HG03135 (cell line): ENCODE results near the gene FANCC.
"Not testable (repeated sequence)": the region's sequence is repeated elsewhere in the genome, so short reads cannot be mapped to it uniquely, and the experiment has no call there.

Experiments used
- ATAC-seq: cut with Tn5 transposase; IDR thresholded peaks from one replicate; pipeline ENCODE4 v1.9.1; 2021; ENCODE audit warnings: mild to moderate bottlenecking, moderate library complexity; ENCODE audit not compliant: unreplicated experiment

The FANCC gene

DNA sequence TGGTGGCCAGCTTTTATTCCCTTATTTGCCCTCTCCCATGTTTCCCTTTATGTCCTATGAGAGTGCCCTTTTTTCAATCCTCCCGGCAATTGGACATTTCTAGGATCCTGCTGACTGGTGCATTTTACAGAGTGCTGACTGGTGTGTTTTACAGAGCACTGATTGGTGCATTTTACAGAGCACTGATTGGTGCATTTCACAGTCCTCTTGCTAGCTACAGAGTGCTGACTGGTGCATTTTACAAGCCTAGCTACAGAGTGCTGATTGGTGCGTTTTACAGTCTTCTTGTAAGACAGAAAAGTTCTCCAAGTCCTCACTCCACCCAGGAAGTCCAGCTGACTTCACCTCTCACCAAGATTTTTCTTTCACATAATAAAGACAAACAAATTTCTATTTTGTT, 15.4 kb upstream of the FANCC start:
- ATAC-seq = no peak

- no peak for ATAC-seq
Measured at GRCh38 chr9:95330720-95331404, 13.4 kb upstream of the FANCC start.

DNA sequence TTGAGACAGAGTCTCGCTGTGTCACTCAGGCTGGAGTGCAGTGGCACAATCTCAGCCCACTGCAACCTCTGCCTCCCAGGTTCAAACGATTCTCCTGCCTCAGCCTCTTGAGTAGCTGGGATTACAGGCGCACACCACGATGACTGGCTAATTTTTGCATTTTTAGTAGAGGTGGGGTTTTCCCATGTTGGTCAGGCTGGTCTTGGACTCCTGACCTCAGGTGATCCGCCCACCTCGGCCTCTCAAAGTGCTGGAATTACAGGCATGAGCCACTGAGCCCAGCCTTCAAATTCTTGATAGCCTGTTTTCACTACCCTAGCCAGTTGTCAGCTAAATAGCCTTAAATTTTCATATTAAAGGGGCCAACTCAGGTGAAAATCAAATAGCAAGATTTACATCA, 11.6 kb upstream of the FANCC start:
- ATAC-seq = not testable (repeated sequence)

DNA sequence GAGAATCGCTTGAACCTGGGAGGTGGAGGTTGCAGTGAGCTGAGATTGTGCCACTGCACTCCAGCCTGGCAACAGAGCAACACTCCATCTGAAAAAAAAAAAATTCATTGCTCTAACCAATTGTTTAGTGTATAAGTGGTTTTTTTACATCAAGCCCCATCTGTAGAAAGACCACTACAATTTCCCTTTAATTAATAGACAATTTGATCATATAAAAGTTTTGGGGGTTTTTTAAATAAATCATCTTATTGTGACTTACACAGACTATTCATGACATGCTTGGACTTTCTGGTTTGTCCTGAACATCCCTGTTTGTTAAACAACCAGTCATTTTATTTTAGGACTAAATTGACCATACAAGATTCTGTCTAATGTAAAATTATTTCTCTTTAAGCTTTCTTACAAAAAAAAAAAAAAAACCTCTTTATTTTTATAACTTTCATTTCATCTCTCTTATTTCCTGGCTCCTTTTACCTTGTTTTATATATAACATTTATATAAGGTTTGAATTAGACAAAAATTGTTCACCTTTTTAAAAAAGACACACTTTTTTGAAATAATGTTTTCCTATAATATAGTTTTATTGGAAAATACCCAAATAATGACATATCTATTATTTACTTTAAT, 9.8 kb upstream of the FANCC start:
- no peak for ATAC-seq

- no peak for ATAC-seq
Measured at GRCh38 chr9:95325221-95325620, 7.7 kb upstream of the FANCC start.

GRCh38 chr9:95317893-95318211, 343 bp upstream of the FANCC start:
- no peak for ATAC-seq

DNA sequence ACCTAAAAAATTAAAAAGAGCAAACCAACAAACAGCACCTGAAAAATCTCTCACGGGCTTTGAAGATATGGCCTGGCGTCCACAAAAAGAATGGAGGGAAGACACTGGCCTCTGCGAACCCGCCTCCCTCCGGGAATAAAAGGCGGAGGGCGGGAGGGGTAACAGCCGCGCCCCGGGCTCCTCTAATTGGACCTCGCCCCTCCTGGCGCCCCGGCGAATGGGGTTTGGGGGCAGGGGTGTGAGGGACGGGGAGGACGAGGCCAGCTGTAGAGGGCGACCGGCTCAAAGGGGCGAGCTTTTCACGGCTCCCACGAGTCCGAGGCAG, 753 bp downstream of the FANCC start:
- ATAC-seq = peak; percentile 45

DNA sequence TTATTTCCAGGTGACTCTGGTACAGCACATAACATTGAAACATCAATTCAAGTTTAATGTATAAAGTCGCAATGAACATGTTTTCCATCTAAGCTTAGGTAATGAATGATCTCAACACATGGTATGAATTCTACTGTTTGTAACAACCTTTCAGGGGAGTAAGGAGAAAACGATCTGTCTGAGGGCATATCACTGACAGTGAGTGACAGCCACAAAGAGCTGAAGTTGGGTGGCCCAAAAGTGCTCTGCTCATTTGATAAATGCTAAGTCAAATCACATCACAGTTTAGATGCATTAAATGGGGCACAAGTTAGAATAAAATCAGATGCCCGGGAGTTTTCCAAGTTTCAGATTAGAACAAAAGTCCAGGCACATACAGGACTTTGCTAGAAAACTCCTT, 1.2 kb downstream of the FANCC start:
- ATAC-seq = no peak

GRCh38 chr9:95315108-95315746, 2.3 kb downstream of the FANCC start:
- ATAC-seq = no peak

DNA sequence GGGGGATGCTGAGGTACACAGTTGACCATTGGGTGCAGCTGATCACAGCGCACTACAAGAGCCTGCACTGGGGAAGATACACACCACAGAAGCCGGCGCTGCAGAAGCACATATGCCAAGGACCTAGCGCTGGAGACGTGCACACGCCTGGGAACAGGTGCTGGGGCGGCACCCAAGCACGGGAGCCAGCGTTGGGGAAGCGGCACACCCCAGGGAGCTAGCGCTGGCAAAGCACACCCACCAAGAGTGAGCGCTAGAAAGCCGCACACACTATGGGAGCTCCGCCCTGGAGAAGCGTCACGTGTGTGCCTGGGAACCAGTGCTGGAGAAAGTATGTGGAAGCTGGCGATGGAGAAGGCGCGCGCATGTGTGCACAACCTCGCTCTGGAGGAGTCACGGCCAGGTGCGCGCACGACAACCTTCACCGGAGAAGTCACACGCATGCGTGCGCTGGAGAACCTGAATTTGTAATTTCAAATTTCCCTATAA, 4.5 kb downstream of the FANCC start:
- ATAC-seq = no peak

- ATAC-seq = no peak
Measured at GRCh38 chr9:95311961-95312360, 5.5 kb downstream of the FANCC start.

DNA sequence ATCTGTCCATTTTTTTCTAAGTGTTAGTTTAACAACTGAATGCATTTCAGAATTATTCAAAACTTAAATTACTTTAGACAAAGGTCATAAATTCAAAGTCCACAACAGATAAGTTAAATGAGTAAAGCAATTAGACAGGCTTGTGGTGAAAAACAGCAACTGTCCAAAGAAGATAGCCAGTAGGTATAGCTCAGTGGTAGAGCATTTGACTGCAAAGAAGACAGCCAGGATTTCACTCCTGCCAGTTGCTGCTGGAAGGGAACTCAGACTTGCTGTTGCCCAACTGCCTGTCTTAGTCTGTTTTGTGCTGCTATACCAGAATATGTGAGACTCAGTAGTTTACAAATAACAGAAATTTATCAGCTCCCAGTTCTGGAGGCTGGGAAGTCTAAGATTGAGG, 10.0 kb downstream of the FANCC start:
- no peak for ATAC-seq

DNA sequence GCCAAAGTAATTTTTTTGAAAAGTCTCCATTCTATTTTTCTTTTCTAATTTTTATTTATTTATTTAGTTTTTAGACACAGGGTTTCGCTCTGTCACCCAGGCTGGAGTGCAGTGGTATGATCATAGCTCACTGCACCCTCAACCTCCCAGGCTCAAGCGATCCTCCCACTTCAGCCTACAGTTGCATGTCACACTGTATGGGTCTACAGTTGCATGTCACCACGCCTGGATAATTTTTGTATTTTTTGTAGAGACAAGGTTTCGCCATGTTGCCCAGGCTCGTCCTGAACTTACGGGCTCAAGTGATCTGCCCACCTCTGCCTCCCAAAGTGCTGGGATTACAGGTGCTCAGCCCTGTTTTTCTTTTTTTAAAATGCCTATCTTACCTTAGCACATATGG, 10.7 kb downstream of the FANCC start:
- ATAC-seq = no peak

DNA sequence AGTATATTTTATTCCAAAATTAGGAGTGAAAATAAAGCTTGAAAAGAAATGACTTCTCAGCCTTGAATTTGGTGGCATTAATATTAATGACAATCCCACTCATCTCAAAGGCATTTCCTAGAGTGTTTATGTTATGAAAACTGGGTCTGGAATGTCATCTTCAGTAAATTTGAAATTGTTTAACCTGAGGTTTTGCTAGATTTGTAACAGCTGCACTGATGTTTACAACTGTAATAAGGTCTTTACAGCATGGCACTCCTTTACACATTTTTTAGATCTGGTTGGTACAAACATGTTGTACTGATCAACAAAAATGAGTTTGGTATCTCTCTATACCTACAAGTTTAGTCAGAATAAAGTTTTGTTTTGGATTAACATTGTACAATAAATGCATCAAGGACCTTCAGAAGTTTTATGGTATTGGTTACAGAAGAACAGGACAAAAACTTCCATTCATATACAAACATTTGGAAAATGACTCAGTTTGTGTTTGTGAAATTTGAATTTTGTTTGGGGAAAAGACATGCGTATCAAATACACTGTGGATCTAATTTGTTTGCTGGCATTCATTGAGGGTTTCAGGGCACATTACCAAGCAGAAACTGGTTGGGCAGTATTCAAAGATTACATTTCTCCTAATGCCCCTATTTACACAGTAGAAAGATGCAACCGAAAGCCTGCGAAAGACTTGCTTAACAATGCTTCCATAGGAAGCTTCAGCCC, 11.6 kb downstream of the FANCC start:
- no peak for ATAC-seq

DNA sequence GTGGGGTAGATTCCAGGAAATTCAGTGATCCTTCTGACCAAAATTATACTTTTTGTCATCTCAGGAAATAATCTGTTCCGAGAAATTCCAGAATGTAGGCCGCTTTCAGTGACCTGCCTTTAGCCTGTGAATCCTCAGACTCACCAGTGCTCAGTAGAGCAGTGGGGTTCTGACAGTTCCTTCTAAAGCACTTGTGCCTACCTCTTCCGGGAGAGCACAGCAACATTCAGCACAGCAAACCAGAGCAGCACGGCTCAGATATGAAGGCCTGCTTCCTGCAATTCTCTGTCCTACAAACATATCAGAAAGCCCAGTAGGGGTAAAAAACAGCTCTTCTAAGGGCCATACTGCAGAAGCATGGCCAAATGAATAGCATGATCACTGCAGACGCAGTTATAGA, 15.0 kb downstream of the FANCC start:
- ATAC-seq = no peak

GRCh38 chr9:95297760-95298159, 19.7 kb downstream of the FANCC start:
- ATAC-seq = no peak

DNA sequence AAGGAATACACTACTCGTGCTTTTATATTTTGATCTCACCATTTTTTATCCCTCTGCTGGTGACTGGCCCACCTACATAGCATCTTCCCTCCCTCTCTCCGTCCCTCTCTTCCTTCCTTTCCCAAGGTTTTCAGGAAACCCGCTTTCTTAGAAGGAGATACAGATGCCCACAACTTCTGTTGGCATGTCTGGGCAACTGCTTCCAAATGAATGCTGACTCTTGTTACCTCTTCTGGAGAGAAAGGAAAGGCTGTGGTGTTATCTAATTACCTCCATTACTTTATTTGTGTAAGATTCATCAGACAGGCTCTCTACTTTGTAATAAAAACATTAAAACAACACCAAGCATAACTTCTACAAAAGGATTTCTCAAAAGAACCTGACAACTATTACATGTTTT, 20.2 kb downstream of the FANCC start:
- no peak for ATAC-seq

DNA sequence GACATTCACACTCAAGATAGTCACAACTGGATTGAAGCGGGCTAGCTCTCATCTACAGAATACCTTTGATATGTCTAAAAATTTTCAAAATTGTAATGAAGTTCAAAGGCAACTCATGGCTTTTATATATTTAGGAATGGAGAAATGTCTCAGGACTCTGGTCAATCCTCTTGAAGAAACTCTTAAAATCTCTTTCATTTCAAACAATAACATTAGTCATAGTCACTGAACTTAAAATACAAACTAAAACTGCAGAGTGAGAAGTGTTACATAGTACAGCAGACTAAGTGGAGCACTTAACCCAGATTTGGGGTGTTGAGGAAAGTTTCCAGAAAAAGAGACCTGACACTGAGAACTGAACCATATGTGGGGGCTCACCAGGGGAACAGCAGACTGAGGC, 20.7 kb downstream of the FANCC start:
- no peak for ATAC-seq

DNA sequence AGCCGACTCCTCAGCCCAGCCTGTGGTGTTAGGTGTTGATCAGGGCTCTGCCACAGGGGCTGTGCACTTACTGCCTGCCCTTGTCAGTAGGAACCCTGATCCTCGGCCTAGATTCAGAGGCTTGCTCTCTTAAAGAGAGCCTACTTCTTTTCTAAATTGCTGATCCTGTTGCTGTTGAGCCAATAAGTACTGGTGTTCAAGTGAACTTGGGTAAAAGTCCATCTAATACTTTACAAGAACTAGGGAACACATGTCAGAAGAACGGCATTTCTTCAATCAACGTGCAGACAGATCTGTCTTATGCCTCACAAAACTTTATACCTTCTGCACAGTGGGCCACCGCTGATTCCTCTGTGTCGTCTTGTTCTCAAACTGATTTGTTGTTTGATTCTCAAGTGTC, 24.2 kb downstream of the FANCC start:
- not testable (repeated sequence) for ATAC-seq

- ATAC-seq = no peak
Measured at GRCh38 chr9:95292226-95292625, 25.3 kb downstream of the FANCC start.

DNA sequence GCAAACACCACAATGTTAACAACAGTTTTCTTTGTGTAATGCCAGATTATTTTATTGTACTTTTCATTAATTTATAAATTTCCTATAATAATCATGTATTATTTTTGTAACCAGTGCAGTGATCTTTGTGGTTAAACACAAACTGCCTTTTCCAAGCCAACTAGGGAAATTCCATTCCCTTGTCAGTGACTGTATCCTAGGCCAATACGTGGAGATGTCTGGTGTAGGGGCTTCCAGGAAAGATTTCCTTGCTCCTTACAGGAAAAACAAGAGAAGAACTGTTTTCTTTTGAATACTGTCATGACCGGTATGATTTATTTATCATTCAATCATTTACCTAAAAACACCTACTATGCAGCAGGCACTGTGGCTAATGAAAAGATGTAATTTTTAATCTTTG, 31.4 kb downstream of the FANCC start:
- no peak for ATAC-seq

DNA sequence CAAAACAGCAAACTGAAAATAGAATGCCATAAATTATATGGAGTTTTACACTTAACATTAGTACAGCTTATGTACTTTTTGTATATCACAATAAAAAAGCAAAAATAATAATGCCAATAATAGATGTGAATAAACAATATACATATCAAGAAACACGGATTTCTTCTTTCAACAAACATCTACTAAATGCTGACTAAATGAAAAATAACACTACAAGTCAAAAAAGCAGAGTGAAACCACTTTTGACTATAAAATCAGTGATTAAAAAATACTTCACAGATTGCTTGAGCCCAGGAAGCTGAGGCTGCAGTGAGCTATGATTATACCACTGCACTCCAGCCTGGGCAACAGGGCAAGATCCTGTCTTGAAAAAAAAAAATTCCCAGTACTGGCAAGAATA, 32.2 kb downstream of the FANCC start:
- ATAC-seq = no peak
